Right renal cortex interstitium (tissue), 3 donors: ENCODE results near the gene SYNRG. TPM values are rescaled to one million over a fixed set of nuclear protein-coding genes. Genes with fewer than 3 reads are reported as not detected.

Experiments used
- DNase-seq, 3 donors: peaks; one replicate each; pipeline ENCODE4 v3.0.0-alpha.2; 2013; ENCODE audit warnings: low read depth in 3 of 3, low spot score in 2 of 3
- polyA plus RNA-seq, 3 donors: library from polyadenylated mRNA; unstranded; fragments of 120-200 nt; gene quantifications; one replicate each; pipeline ENCODE4 v1.2.1, GENCODE V29; 2013; ENCODE audit not compliant: insufficient read length in 3 of 3

Gene SYNRG
- polyA plus RNA-seq, 3 donors = 39.5 to 43.4 (median 42.0) TPM

GRCh38 chr17:37483311-37484039 lies 125.7 kb downstream of the SYNRG start:
- DNase-seq = no peak

- DNase-seq = no peak
These were observed 128.1 kb downstream of the SYNRG start for GRCh38 chr17:37481001-37481665.

- no peak for DNase-seq
These were observed 128.8 kb downstream of the SYNRG start for GRCh38 chr17:37480427-37480826.

DNA sequence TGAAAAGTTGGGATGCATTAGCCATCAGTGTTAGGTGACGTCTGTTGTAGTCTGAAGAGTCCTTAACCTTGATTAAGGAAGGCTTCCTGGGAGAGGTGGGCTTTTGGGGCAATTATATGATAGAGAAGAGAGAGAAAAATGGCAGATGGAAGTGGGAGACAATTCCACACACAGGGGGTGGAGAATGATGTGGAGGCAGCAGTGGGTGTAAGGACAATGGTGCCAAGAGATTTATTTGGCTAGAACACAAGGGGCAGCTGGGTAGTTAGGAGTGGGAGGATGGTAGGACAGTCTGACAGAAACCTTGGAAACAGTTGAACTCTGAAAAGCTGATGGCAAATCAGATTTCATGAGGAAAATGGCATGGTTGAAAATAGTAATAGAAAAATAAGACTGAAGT lies 130.2 kb downstream of the SYNRG start:
- no peak for DNase-seq

DNA sequence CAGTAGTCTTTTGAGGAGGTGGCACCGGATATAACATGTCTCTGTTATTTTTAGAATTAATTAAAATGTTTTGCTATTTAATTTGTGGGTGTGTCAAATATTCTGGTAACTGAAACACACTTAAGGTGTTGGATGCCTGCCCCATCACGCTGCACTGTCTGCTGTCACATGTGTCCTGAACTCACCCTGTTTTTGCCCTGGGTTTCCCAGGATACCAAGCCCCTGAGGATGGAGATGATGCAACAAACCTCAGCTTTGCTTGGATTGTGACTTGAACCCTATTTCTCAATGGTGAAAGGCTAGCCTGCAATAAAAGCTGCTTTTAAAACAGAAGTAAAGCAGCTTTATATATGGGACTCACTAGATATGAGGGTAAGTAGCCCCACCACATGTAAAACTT lies 131.0 kb downstream of the SYNRG start:
- DNase-seq = no peak

DNA sequence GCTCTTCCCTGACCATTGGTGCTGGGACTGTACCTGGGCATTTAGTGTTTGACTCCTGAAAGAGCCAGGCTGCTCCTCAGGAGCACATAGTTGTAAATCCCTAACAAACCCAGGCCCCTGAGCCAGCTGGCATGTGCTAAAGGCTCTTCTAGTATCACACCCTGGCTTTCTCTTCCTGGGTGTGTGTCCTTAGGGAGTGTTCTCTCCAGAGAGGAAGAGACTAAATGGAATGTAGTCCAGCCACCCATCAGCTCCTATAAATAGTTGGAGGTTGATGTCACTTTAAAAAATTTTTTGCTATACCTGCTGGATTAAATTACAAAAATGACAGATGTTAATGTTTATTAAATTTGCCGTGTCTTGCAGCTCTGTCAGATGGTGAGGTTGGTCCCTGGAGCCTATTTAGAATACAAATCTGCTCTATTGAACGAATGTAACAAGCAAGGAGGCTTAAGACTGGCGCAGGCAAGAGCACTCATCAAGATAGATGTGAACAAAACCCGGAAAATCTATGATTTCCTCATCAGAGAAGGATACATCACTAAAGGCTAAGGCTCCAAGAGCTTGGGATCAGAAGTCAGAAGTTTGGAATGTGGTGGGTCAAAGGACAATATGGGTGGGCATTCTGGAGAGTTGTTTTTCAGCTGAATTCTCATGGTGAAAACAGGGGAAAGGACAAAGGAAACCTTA lies 132.6 kb downstream of the SYNRG start:
- no peak for DNase-seq

- no peak for DNase-seq
These were observed 133.3 kb downstream of the SYNRG start for GRCh38 chr17:37475731-37476420.

GRCh38 chr17:37470181-37470580 lies 139.0 kb downstream of the SYNRG start:
- no peak for DNase-seq

DNA sequence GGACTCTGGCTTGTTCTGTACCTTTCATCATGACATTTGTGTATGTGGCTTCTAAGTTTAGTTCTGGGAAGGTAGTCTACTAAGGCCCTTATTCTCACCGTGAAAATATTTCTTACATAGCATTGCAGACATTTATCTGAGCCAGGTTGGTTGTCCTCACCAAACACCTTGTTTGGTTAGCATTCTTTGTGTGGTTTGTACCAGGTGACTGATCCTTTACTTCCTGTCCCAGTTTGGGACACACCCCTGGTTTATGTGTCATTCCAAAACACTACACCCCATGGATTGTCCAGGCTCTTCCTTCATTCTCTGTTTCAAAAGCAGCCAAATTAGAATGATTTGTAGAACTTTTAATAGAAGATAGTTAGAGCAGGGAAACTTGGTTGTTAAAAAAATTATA lies 142.7 kb downstream of the SYNRG start:
- no peak for DNase-seq

DNA sequence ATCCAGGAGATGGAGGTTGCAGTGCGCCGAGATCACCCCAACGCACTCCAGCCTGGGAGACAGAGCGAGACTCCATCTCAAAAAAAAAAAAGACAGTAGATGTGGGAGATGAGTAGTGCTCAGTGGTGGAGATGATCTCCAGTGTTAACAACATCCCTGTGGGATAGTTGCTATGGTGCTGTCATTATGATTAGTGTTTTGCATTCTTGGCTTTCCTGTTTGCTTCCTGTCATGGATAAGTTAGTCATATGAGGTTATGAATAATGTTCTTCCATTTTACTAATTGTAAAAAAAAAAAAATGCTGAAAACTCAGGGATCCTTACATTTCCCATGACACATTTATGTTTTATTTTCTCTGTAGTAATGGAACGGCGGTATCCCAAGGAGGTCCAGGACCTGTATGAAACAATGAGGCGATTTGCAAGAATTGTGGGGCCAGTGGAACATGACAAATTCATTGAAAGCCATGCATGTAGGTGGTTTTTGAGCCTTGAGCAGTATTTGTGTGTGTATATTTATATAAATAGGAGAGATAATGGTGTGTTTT lies 144.1 kb downstream of the SYNRG start:
- DNase-seq = no peak

Other genes with a start within 250 kb of the SYNRG start
- gene C17orf78, start 233.4 kb downstream of the SYNRG start, polyA plus RNA-seq = under 1 TPM in 2 of 3 donors, not detected in 1; 0.07 to 0.23 TPM
- 10 to 100 TPM; 45.0 to 54.6 (median 48.7) TPM for gene ACACA, start 202.6 kb downstream of the SYNRG start, polyA plus RNA-seq
- 10 to 100 TPM; 15.0 to 28.4 (median 26.5) TPM for gene TADA2A, start 202.5 kb downstream of the SYNRG start, polyA plus RNA-seq
- 10 to 100 TPM; 14.7 to 17.6 (median 16.3) TPM for gene DUSP14, start 119.5 kb downstream of the SYNRG start, polyA plus RNA-seq
- 10 to 100 TPM; 40.1 to 43.7 (median 42.0) TPM for gene DDX52, start 34.0 kb upstream of the SYNRG start, polyA plus RNA-seq
- gene HNF1B, start 135.6 kb upstream of the SYNRG start, polyA plus RNA-seq = 100 to 1,000 TPM; 110 to 113 (median 112) TPM